Measurements from ENCODE around the gene HOXD9. TPM values are rescaled to one million over a fixed set of nuclear protein-coding genes. Genes with fewer than 3 reads are reported as not detected.

Gene HOXD9
- total RNA-seq, 4 donors from 2014 or later, result 3.8 to 78.1 (median 46.4) TPM

DNA sequence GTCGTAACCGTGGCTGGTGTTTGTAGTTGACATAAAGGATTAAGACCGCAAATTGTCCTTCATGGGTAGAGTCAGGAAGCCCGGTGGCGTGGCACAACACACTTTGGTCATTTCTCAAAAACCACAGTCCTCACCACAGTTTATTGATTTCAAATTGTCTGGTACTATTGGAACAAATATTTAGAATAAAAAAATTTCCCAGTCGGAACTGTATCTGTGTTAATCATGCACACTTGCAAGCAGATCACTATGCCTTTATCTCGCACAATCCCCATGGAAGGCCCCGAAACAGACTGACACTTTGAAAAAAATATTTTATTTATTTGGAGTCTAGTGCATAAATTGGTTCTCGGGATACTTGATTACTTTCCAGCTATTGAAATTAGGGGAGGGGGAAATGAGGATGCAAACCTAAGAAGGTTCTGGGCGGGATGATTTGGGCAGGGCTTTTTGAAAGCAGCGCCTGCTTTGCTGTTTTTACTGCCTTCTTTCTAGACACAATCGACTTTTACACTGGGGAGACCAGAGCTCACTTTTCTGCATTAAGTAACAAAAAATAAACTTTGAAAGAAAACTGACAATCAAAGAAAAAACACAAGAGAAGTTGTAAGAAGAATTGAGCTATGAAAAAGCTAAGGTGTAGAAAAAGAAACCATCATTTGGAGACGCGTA, 50.5 kb downstream of the HOXD9 start:
- Histone ChIP-seq H3K9me3 (no peaks in the 10 kb centered on the region), H3K27ac (peak overlapping the region; percentile 75 to 83), H3K27me3 (no peaks in the 10 kb centered on the region), H3K36me3 (no peaks in the 10 kb centered on the region), H3K4me3 (peak overlapping the region in 1 of 2 donors; percentile 31), H3K4me1 (no peaks in the 10 kb centered on the region)
- TF ChIP-seq, protein P1, sequence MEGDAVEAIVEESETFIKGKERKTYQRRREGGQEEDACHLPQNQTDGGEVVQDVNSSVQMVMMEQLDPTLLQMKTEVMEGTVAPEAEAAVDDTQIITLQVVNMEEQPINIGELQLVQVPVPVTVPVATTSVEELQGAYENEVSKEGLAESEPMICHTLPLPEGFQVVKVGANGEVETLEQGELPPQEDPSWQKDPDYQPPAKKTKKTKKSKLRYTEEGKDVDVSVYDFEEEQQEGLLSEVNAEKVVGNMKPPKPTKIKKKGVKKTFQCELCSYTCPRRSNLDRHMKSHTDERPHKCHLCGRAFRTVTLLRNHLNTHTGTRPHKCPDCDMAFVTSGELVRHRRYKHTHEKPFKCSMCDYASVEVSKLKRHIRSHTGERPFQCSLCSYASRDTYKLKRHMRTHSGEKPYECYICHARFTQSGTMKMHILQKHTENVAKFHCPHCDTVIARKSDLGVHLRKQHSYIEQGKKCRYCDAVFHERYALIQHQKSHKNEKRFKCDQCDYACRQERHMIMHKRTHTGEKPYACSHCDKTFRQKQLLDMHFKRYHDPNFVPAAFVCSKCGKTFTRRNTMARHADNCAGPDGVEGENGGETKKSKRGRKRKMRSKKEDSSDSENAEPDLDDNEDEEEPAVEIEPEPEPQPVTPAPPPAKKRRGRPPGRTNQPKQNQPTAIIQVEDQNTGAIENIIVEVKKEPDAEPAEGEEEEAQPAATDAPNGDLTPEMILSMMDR (IDR thresholded peaks at IDR 0.05), result no peak
- TF ChIP-seq POLR2A (IDR thresholded peaks at IDR 0.05), result no peak
- no peak for DNase-seq
- intact Hi-C loops (cut with DNase I; ENCODE audit: low total_unique reads), result no loop called here

DNA sequence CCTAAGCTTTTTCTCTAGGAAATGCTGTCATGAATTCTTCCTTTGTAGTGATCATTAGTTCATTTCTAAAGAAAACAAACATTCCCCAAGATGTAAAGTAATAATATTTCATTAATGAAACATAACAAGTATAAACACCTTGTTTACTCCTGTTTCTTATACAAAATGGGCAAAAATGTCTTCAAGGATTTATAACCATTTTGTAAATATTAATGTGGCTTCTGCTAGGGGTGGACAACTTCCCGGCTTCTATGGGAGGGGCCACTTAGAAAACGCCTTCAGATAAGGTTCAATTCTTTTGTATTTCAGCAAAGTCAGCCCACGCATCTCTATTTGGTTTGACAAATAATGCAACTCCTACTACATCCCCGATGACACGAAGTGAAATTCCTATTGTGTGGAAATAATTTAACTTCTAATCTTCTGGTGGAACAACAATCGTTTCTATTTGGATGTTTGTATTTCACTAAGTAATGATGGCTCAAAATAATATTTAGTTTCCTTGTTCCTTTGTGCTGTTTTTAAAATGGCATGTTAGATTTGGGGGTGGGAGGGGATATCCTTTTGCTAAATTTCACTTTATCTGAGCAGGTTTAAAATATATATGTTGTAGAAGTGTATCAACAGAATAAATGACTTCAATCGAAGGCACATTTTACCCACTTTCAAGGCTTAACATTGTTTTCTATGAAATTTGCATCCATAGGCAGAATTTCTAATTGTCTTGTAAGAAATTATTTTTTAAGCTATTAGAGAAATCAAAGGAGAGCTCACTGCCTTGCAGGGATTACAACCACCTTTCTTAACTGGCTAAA, 51.3 kb downstream of the HOXD9 start:
- DNase-seq, result no peak
- TF ChIP-seq POLR2A (IDR thresholded peaks at IDR 0.05), result no peak
- TF ChIP-seq, protein P1 (IDR thresholded peaks at IDR 0.05), result no peak
- Histone ChIP-seq H3K27me3 (no peaks in the 10 kb centered on the region), H3K4me1 (no peaks in the 10 kb centered on the region), H3K4me3 (peak overlapping the region in 1 of 2 donors; percentile 20), H3K36me3 (no peaks in the 10 kb centered on the region), H3K9me3 (no peaks in the 10 kb centered on the region), H3K27ac (peak overlapping the region; percentile 75 to 83)
- intact Hi-C loops (cut with DNase I; ENCODE audit: low total_unique reads), result no loop called here

DNA sequence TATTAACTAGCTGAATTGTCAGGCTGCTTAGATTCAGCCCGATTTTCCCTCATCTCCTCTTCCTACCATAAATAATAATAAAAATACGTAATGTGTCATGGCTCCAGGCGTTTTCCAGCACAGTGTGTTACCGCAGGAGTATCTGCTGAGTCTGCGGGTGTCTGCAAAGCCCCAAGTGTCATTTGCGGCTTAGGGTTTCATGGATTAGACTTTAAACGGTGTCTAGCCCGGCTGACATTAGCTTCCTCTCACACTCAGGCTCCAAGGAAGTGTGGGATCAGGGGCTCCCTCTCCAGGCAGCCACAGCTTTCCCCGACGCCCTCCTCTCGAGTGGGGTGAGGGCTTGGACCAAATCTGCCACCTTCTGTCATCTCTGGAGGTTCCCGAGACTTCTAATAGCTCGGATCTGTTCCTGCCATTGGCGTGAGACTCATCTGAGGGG, 51.9 kb downstream of the HOXD9 start:
- Histone ChIP-seq H3K27ac (peak overlapping the region; percentile 75 to 83), H3K9me3 (no peaks in the 10 kb centered on the region), H3K36me3 (no peaks in the 10 kb centered on the region), H3K4me1 (no peaks in the 10 kb centered on the region), H3K4me3 (peak overlapping the region; percentile 20 to 22), H3K27me3 (no peaks in the 10 kb centered on the region)
- TF ChIP-seq POLR2A (IDR thresholded peaks at IDR 0.05), result no peak
- TF ChIP-seq, protein P1 (IDR thresholded peaks at IDR 0.05), result no peak
- intact Hi-C loops (cut with DNase I; ENCODE audit: low total_unique reads), result no loop called here
- DNase-seq, result peak; percentile 29 to 34

MicroRNAs within 50 kb of the gene (microRNA counts, 767-probe panel; counts per million panel counts)
- 7,999 to 9,301 counts per million in 2 donors for microRNA hsa-miR-10b-5p

Small RNA genes lying within 50 kb of the gene (microRNA-seq; reads per million reads assigned to microRNA genes)
- 85,423 reads per million, percentile 98 among the genes with 10 or more reads in this experiment for gene MIR10B (ENCODE audit: borderline microRNAs expressed, borderline replicate concordance)

Small RNA genes lying within 50 kb of the gene (small RNA-seq; reads per million reads assigned to genes)
- gene MIR10B, result 349,822 reads per million, percentile 100 among the genes with 10 or more reads in this experiment

Other genes with a start within 250 kb of the HOXD9 start
- gene LNPK, start 120.5 kb upstream of the HOXD9 start, total RNA-seq, result 10 to 100 TPM in 2 of 4 donors, 1 to 10 TPM in 2; 5.1 to 66.4 (median 25.2) TPM
- under 1 TPM in 1 of 4 donors, not detected in 3; 0.28 TPM for gene EVX2, start 38.8 kb upstream of the HOXD9 start, total RNA-seq
- 1 to 10 TPM in 1 of 4 donors, not detected in 3; 4.9 TPM for gene HOXD13, start 30.0 kb upstream of the HOXD9 start, total RNA-seq
- under 1 TPM in 1 of 4 donors, not detected in 3; 0.76 TPM for gene HOXD12, start 22.9 kb upstream of the HOXD9 start, total RNA-seq
- 10 to 100 TPM in 1 of 4 donors, 1 to 10 TPM in 1, under 1 TPM in 1, not detected in 1; 0.88 to 34.6 (median 8.6) TPM for gene HOXD11, start 15.4 kb upstream of the HOXD9 start, total RNA-seq
- 10 to 100 TPM in 3 of 4 donors, 1 to 10 TPM in 1; 6.8 to 81.0 (median 53.6) TPM for gene HOXD10, start 5.9 kb upstream of the HOXD9 start, total RNA-seq
- gene HOXD8, start 7.0 kb downstream of the HOXD9 start, total RNA-seq, result 10 to 100 TPM; 25.8 to 75.6 (median 48.0) TPM
- gene HOXD4, start 28.8 kb downstream of the HOXD9 start, total RNA-seq, result 10 to 100 TPM in 2 of 4 donors, 1 to 10 TPM in 2; 6.8 to 41.6 (median 13.0) TPM
- gene HOXD3, start 34.6 kb downstream of the HOXD9 start, total RNA-seq, result 10 to 100 TPM; 14.7 to 61.2 (median 22.7) TPM
- 1 to 10 TPM in 1 of 4 donors, under 1 TPM in 2, not detected in 1; 0.21 to 2.9 (median 0.52) TPM for gene HOXD1, start 65.9 kb downstream of the HOXD9 start, total RNA-seq
- gene MTX2, start 146.7 kb downstream of the HOXD9 start, total RNA-seq, result 10 to 100 TPM; 28.1 to 32.1 (median 31.3) TPM